Erythroblast (primary cell): Measurements from ENCODE around the gene KIF19.

ENCODE experiments used
- DNase-seq, 2 experiments: peaks; one replicate each; lab custom pipeline; 2025; lab: John Stamatoyannopoulos, UW
- GATA1 ChIP-seq: IDR thresholded peaks from 2 replicates; pipeline ENCODE4 v1.6.1; 2011; ENCODE audit warnings: low read depth, mild to moderate bottlenecking, control low read depth, low read length, moderate library complexity
- POLR2A ChIP-seq: IDR thresholded peaks from 2 replicates; pipeline ENCODE4 v1.6.1; 2011; ENCODE audit warnings: mild to moderate bottlenecking, low read length

KIF19 gene

DNA sequence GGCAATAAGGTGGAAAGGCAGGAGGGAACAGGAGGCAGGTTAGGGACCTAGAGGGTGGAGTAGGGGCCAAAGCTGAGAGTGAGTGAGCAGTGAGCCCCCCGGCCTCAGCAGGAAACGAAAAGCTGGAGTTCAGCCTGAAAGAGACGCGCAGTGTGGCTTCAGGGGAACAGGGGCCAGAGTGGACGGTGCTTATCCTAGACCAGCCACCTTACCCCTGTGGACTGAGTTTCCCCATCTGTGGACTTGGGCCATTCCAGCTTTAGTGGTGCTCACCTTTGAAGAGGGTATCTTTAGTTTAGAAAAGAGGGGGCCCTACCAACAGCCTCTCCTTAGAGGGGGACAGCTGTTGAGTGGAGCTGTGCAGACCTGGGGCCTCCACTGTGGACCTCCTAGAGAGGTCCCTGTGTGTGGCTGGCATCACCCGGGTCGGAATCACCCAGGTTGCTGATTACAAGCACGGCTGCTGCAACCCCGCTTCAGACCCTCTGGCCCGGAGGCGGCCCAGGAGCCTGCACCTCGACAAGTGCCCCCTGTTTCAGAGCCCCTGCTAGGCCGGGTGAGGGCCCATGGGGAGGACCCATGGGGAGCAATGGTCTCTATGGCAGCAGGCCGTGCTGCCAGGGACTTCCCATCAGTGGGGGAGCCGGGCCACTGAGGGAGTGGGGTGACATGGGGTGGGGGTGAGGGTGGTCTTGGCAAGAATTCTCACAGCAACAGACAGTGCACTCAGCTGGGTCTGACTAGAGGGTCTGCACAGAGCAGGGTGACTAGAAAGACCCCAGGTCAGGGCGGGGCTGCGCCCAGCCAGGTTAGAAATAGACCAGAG is 43.9 kb downstream of the KIF19 start:
- DNase-seq: no peak

DNA sequence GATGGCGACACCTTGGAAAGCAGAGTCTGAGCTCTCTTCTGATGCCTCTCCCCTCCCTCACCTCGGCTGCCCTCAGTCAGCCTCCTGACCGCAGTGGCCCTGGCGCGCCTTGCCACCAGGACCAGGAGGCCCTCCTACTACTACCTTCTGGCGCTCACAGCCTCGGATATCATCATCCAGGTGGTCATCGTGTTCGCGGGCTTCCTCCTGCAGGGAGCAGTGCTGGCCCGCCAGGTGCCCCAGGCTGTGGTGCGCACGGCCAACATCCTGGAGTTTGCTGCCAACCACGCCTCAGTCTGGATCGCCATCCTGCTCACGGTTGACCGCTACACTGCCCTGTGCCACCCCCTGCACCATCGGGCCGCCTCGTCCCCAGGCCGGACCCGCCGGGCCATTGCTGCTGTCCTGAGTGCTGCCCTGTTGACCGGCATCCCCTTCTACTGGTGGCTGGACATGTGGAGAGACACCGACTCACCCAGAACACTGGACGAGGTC is 45.7 kb downstream of the KIF19 start:
- no peak for TF ChIP-seq GATA1
- no peak for TF ChIP-seq POLR2A
- no peak for DNase-seq

More for the DNA sequence above, 43.9 kb downstream of the KIF19 start:
- no peak for TF ChIP-seq POLR2A
- TF ChIP-seq GATA1: no peak

DNA sequence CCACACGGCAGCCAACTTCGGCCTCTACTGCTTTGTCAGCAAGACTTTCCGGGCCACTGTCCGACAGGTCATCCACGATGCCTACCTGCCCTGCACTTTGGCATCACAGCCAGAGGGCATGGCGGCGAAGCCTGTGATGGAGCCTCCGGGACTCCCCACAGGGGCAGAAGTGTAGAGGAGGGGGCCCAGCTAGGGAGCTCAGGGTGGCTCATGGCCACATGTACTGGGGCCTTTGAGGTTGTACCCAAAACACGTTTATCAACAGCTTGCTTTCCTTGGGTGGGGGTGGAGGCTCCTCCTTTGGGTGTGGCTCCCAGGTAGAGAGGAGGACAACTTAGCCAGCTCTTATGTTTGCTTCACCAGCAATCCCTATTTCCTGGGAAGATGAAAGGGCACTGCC is 46.4 kb downstream of the KIF19 start:
- no peak for DNase-seq
- TF ChIP-seq GATA1 (no peak), POLR2A (no peak)

DNA sequence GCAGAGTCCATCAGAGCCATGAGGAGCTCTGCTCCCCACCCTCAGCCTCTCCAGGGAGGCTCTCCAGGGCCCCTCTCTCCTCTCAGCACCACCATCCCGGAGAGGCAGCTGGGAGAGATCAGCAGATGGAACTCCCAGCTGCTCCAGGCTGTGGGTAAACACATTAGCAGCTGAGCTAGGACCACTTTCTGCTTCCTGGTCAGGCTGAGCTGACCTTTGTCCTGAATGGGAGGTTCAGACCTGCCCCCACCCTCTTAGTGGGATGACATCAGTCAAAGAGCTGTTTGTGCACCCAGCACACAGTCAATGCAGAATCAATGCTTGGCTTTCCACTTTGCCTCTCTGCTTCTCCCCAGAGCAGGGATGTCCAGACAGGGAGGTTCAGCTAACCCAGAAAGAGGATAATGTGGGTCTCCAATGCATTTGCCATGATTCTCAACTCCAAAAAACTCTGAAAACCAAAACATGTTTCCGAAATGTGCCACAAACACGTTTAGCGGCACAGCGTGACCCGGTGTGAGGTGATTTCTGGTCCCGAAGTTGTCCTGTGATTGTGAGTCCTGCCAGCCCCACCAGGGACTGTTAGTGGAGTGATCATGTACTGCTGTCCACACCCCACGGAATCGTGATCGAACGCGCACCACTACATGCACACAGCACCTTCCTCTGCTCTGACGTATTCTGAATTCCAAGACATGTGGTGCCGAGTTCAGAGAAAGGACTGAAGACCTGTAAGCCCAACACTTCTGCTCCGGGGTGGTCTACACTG is 48.0 kb downstream of the KIF19 start:
- no peak for TF ChIP-seq POLR2A
- no peak for TF ChIP-seq GATA1

DNA sequence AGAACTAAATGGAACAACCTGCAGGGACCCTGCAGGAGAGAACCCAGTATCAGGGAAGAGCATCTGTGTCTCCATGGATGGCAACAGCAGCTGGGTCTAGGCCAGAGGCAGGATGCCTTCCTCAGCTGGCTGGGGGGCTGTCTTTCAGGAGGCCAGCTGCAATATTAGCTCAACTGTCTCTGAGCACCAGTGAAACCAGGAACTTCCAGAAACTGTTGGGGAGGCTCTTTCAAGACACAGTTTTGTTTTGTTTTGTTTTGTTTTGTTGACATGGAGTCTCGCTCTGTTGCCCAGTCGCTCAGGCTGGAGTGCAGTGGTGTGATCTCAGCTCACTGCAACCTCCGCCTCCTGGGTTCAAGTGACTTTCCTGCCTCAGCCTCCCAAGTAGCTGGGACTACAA is 48.8 kb downstream of the KIF19 start:
- no peak for DNase-seq
- no peak for TF ChIP-seq GATA1
- no peak for TF ChIP-seq POLR2A

More for the DNA sequence above, 48.0 kb downstream of the KIF19 start:
- peak in 1 of 2 experiments; percentile 6 for DNase-seq

DNA sequence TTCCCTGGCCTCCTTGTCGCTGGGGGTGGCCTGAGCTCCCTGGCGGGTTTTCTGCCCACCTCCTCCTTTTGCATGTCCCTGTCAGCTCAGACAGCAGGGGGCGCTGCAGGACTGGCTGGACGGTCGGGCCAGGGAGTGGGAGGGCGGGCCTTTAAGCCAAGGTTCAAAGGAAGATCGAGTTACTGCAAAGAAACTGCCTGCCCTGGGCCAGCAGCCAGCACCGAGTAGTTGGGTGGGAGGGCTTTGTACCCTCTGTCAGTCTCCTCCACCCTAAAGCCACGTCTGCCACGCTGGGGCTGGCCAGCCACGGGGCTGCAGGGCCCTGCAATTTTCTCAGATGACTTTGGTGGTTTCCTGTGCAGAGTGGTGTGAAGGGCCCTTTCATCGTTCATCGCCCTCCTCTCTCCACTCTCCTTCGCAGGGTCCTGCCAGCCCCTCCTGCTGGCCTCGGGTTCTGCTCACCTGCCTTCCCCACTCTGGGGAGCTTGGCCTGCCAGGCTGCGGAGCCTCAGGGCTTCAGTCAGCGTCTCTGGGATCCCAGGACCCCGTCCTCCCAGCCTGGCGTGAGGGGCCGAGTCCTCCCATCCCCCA is 53.6 kb downstream of the KIF19 start:
- no peak for TF ChIP-seq GATA1
- no peak for TF ChIP-seq POLR2A
- DNase-seq: peak; percentile 79 to 89

DNA sequence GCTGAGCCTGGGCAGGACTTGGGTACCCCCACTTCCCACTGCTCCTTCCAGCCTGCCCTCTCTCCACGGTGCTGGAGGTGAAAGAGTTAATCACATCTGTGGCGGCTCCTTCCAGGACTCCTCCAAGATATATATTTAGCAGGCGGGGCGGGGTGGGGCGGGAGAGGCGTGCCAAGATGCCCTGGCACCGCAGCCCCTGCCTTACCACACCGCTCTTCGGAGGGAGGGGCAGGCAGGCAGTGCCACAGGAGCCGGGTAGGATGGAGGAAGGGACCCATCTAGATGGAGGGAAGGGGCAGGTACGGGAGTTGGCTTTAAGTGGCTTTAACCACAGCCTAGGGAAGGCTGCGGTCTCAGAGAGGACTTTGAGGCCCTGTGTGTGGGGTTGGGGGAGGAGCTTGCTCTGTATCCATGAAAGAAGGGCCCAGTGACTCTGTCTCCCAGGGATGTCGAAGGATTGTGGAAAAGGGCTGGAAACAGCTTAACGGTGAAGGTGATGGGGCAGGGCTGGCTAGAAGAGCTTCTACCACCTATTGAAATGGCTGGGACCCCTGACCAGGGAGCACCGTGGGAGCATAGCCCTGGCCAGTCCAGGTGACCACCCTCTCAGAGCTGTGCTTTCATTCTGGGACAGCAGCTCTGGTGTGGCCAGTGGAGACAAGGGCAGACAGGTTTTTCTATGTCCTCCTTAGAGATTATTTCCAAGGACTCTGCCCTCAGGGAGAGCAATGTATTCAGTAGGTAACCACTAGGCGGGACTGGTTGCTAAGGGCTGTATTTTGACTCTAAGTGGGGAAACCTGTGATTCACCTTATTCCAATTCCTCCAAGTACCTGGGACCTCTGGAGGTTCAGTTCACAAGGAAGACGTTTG is 54.3 kb downstream of the KIF19 start:
- no peak for TF ChIP-seq POLR2A
- no peak for TF ChIP-seq GATA1
- DNase-seq: no peak

DNA sequence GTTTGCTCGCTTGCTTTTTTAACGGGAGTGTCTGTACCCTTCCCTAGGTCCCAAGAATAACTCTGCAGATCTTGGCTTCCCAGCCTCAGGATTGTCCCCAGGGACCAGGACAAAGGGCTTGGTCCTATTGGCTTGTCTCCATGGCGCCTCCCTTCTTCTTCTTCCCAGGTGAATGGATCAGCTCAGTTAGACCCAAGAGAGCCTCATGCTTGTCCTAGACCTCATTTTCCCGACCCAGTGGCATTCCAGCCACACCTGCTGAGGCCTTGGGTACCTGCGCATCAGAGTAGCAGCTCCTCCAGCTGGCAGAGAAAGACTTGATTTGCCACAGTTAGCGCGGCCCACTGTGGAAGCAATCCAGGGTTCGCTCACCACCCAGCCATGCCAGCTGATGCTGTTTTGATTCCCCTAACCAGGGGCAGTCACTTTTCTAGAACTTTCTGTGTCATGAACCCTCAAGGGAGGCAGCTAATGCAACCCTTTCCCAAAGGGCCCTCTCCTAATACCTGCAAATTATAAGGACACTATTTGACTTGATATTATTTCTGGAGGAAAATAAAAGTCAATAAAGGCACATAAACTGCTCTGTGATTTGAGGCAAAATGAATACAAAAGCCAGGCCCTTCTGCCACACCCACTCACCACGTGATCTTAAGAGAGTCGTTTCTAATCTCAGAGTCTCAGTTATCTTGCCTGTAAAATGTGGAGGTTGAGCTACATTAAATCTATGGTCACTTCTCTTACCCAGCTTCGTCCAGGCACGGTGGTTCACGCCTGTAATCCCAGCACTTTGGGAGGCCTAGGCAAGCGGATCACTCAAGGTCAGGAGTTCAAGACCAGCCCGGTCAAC is 55.2 kb downstream of the KIF19 start:
- TF ChIP-seq GATA1: no peak
- TF ChIP-seq POLR2A: no peak
- DNase-seq: no peak

DNA sequence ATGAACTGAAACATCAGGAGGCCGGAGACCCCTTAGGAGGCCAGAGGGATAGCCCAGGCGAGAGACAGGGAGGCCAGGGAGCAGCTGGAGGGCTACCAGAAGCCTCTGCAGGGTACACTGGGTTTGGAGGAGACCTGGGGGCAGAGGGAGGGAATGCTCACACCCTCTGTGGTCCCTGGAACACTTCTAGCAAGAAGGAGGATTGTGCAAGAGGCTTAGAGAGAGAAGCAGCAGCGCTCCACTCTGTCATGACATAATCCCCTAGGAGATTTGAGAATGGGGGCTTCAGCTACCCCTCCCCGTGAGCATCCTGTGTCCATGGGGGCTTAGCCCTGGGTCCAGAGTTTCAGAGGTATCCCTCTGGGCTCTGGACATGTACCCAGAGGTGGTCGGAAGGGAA is 57.1 kb downstream of the KIF19 start:
- TF ChIP-seq POLR2A: no peak
- DNase-seq: no peak

DNA sequence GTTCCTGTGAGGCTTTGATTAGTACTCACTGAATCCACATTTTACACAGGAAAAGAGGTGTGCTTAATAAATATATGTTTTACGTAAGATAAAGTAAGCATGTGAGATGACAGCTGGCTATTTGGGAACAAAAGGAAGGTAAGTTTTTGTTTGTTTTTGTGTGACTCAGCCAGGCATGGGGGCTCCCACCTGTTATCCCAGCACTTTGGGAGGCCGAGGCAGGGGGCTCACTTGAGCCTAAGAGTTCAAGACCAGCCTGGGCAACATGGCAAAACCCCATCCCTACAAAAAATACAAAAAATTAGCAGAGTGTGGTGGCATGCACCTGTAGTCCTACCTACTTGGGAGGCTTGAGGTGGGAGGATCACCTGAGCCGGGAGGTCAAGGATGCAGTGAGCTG is 59.2 kb downstream of the KIF19 start:
- no peak for DNase-seq
- no peak for TF ChIP-seq GATA1
- no peak for TF ChIP-seq POLR2A

DNA sequence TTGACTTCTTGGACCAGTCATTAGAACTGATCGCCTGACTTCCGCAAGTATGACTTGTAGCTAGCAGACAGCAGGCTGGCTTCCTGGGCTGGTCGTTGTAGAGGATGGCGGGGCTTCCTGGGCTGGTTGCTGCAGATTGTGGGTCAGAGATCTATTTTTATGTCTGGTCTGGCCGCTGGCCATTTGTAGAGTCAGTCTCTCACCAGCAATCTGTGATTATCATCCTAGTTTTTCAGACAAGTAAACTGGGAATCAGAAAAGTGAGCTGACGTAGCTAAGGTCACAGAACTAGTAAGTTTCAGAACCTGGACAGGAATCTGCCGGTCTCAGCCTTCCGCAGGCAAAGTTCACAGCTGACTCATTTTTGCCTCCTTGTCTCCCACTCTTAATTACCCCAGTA is 60.4 kb downstream of the KIF19 start:
- TF ChIP-seq GATA1 (no peak), POLR2A (no peak)

DNA sequence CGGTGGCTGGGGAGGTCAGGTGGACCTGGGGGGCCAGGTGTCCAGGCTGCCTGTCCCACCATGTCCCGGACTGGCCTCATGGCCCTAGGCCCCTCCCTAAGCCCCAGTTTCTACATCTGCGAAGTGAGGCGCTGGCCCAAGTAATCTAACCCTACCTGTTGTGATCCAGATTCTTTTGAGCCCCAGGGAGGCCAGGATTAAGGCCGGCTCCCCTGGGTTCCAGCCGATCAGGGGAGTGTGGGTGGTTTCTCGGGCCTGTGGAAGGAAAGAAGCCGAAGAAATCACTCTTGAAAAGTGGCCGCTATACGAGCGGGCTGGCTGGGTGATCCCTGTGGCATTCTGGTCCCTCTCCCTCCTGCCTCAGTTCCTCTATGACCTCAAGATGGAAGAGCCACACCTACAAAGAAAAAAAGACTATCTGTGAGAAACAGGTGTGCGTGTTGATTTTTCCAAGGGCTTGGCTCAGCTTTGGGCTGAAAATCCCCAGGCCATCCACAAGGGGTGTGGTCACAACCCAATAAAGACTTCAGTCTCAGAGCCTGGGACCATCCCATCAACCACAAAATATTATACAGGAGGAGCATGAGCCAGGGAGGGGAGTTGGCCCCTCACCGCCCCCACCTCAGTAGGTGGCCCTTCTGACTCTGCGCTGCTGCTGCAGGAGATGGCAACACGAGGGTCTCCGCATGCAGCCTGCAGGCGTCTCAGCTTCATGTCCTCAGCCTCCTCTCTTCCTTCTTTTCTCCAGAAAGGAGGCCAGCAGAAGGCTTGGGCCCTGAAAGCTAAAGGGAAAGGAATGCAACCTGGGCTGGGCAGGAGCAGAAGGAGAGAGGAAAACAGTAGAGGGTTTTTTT is 61.6 kb downstream of the KIF19 start:
- no peak for TF ChIP-seq POLR2A
- TF ChIP-seq GATA1: no peak
- no peak for DNase-seq

More for the DNA sequence above, 60.4 kb downstream of the KIF19 start:
- no peak for DNase-seq
